GM18511 (cell line): ENCODE results near the gene SYT3.

Experiments
- ATAC-seq: cut with Tn5 transposase; IDR thresholded peaks from one replicate; pipeline ENCODE4 v1.9.1; 2021; ENCODE audit warnings: mild to moderate bottlenecking, moderate library complexity; ENCODE audit not compliant: unreplicated experiment

SYT3 gene

GRCh38 chr19:50662651-50663481, 23.2 kb upstream of the SYT3 start:
- ATAC-seq = no peak

GRCh38 chr19:50661766-50662650, 22.3 kb upstream of the SYT3 start:
- ATAC-seq = no peak

- ATAC-seq = no peak
Observed at GRCh38 chr19:50661023-50661422, 21.3 kb upstream of the SYT3 start.

- no peak for ATAC-seq
Observed at GRCh38 chr19:50660088-50660366, 20.3 kb upstream of the SYT3 start.

DNA sequence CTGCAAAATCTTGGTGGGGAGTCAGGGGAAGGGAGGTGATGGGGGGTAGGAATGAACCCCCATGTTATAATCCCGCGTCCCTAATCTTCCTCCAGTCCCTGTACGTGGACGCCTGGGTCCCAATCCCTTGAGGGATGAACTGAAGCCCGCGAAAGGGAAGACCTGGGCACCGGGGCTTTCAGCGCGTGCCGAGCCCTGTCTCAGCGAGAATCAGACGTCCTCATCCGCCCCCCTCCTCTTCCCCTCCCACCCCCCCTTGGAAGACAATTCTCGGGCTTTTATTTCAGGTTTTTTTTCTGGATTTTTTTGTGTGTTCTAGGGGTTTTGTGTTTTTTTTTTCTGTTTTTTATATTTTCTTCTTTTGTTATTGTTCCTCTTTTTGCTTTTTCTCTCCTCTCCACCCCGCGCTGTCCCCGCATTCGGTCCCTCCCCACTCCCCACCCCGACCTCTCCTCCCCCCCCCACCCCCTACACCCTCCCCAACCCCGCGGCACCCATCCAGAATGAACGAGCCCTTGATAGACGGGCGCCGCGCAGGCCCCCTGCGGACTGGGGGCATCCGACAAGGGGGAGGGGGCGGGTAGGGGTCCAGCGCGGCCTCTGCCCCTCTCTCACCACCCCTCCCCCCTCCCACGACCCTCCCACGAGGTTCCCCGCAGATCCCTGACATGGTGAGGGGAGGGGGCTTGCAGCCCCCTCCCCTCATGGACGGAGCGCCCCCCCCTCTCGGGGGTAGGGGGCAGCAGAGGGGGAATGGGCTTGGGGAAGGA, 19.8 kb upstream of the SYT3 start:
- no peak for ATAC-seq

DNA sequence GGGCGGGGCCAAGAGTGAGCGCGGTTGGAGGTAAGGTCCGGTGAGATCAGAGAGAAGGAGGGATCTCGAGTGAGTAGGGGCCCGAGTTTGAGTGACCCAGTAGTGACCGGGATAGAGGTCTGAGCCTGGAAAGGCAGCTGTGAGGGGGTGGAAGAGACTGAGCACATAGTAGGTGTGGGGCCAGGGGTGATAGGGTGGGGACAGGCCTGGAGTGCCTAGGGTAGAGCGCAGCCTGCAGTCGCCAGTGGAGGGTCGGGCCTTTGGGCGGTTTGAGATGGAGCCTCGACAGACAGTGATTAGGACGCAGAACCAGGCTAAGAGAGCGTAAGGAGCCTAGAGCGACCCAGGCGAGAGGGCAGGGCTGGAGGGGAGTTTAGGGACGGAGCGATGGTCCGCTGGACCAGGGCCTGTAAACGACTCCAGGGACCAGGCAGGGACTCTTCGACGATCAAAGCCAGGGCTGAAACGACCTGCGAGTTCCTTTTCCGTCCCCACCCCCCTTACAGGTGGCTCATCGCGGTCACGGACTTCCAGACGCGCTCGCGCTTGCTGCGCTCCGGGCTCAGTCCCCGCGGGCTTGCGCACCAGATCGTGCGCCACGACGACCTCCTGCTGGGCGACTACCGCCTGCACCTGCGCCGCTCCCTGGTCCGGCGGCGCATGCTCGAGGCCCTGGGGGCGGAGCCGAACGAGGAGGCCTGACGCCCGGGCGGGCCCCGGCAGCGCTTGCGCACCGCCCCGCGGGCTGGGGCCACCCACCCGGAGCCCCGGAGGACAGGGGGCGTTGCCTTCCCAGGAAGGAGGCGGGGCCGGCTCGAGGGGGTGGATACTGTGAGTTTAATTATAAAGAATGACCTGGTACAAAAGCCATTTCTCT, 19.0 kb upstream of the SYT3 start:
- no peak for ATAC-seq

DNA sequence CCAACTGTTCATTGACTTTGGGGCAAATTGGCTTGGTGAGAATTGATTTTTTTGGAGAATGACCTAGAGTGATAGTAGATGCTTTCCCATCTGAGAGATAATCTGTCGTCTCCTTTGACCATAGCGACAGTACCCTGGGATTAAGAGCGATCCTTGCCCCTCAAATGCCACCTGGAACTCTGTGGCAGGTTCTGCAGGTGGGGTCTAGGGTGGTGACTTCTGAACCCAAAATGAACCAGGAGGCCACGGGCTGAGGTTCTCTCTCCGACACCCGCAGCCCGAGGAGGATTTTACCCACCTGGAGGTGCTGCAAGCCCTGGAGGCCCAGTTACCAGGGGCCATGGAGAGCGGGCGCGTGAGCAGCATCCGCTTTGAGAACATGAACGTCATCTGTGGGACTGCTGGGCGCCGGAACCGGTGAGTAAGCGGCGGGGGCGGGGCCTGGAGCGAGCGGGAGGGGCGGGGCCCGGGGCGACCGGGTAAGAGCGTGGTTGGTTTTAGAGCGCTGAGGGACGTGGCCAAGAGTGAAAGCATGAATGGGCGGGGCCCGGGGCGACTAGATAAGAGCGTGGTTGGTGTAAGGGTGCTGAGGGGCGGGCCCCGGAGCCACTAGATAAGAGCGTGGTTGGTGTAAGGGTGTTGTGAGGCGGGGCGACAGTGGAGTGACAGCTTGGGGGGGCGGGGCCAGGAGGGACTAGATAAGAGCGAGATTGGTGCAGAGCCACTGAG, 18.2 kb upstream of the SYT3 start:
- ATAC-seq = no peak

GRCh38 chr19:50657222-50657669, 17.6 kb upstream of the SYT3 start:
- no peak for ATAC-seq

- ATAC-seq = no peak
Observed at GRCh38 chr19:50654882-50655281, 15.2 kb upstream of the SYT3 start.

DNA sequence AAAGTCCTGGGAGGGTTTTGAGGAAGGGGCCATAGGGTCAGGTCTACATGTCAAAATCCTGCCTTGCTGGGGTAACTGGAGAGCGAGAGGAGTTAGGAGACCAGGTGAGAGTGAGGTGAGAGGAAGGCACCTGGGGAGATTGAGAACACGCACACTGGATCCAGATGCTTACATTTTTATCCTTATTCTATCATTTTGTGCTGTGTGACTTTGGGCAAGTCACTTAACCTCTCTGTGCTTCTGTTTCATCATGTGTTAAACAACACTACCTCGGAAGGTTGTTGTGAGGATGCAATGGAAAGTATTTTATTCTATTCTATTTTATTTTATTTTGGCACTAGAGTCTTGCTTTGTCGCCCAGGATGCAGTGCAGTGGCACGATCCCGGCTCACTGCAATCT, 13.0 kb upstream of the SYT3 start:
- no peak for ATAC-seq

DNA sequence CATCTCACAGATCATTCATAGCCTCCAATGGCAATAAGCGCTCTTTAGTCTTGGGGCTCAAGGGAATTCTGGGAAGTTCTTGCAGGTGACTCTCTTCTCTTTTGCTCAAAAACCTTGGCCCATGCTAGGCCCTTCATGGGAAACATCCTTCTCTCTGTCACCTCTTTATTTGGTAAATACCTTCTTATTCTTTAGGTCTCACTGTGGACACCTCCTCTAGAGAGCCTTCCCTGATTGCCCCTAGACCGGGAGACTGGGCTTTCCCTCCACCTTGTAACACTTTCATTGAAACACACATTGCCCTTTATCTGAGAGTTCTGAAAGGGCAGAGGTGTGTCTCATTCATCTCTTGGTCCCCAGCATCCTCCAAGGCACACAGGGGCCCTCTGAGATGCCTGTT, 11.5 kb upstream of the SYT3 start:
- ATAC-seq = no peak

DNA sequence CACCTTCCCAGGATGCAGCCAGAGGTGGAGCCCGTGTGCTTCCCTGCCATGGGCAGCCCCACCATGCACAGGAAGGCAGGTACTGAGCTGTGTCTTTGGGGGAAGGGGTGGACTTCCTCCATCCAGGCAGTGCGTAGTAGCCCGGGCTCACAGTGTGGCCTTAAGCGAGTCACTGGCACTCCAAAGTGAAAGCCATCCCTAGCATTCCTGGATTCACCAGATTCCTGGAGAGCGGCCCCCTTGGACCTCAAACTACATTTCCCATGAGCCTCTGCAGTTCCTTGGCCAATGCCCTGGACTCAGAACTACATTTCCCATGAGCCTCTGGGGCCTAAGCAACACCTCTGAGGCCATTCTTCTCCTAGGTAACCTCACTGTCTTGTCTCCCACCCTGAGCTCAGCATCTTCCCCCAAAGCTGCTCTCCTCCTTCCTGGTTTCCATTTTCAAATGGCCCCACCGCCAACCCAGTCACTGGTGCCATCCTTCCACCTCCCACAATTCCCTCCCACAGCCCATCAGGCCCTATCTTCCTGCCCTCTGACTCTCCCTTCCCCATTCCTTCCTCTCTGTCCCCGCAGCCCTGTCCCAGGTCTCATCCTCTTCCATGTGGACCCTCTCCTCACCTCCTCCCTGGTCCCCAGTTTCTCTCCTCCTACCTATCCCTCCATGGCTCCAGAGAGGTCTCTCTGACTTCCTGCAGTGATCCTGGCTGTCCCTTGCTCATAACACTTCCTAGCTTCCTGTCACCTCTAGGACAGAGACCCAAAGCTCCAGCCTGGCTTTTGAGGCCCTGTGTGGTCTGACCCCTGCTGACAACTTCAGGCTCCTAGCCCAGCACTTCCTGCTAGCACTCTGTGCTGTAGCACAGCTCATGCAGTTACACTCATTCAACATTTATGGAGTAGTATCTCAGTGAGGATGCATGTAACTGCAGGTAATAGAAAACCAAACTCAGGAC, 10.0 kb upstream of the SYT3 start, which contains the start of gene C19orf81:
Gene C19orf81 (plus strand): TSS at position 13 of the 959 bp plus-strand sequence. CDS start 0 bp downstream, at position 13.
- ATAC-seq = no peak

DNA sequence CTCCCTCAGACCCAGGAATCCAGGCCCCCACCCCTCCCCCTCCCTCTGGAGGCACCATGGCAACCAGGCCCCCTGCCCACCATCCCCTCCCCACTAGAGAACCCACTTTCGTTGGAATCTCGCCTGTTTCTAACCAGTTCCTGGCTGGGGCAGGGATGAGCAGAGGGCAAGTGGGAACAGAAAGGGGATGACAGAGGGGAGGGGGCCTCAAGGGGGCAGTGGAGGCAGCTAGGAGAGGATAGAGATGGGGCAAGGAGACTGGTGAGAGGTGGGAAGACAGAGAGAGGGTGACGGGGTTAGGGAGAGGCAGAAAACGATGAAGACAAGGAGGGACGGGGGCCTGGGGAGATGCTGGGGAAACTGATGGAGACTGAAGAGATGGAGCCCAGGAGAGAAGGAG, 9.0 kb upstream of the SYT3 start:
- ATAC-seq = no peak

GRCh38 chr19:50647879-50648615, 8.4 kb upstream of the SYT3 start:
- no peak for ATAC-seq

DNA sequence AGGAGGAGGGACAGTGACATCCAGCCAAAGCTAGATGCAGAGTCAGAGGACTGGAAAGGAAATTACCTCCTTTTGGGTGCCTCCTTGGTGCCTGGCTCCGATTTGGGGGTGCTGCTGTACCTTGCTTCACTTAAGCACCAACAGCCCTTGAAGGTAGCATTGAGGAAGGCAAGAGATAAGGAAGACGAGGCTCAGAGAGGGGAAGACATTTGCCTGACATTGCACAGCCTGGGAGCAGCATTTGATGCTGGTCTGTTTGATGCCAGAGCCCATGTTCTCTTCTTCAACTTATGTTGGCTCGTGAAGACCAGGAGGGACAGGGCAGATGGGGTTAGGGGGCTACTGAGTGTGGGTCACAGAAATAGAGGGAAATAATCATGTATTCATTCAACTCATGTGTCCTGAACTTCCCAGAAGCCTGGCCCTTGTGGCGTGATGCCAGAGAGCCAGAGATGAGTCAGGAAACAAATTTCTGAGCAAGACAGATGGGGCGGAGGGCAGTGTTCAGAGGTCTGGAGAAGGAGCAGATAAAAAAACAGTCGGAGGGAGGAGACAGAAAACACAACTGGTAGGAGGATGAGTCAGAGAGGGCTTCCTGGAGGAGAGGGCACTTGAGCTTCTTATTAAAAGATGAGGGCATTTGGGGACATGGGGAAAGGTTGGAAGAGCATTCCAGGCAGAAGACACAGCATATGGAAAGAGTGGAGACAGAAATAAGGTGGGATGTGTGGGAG, 6.6 kb upstream of the SYT3 start:
- ATAC-seq = no peak

DNA sequence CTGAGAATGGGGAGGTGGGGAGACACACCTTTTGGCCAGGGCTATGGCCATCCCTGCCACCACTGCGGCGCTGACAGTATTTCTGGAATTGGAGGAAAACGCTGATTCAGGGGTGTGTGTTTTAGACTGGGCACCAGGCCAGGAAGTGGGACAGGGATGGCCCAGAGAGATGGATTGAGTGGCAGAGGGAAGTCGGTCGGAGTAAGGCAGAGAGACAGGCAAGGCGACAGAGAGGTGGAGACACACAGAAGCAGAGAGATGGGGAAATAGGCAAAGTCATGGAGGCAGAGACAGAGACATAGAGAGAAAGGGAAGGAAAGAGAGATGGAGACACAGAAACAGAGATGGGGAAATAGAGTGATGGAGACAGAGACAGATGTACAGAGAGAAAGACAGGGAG, 5.4 kb upstream of the SYT3 start:
- no peak for ATAC-seq

DNA sequence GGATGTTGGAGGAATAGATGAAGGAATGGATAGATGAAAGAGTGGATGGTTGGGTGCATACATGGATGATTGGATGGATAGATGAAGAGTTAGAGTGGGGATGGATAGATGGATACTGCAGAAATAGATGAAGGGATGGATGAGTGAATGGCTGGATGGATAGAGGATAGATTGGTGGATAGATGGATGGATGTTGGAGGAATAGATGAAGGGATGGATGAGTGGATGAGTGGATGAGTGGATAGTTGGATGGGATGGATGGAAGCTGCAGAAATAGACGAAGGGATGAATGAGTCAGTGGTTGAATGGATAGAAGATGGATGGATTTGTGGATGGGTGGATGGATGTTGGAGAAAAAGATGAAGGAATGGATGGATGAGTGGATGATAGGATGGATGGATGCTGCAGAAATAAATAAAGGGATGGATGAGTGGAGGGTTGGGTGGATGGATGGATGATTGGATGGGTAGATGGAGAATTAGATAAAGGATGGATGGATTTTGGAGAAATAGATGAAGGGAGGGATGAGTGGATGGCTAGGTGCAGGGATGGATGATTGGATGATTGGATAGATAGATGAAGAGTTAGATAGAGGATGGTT, 4.7 kb upstream of the SYT3 start:
- ATAC-seq = no peak
